Tibial nerve (tissue), 4 donors: ENCODE results near the gene OR6B2. TPM values are rescaled to one million over a fixed set of nuclear protein-coding genes. Genes with fewer than 3 reads are reported as not detected.

Experiments
- DNase-seq, 2 donors: peaks; one replicate each; pipeline ENCODE4 v3.0.0-alpha.2; 2019; ENCODE audit warnings: low spot score in 2 of 2
- H3K27ac ChIP-seq, 4 donors: fragments of 200-600 bp; sonication (generic) in 3 of 4; one replicate each; pipeline ENCODE4 v1.5.1; 2017 to 2019; ENCODE audit warnings: mild to moderate bottlenecking in 1 of 4
- H3K27me3 ChIP-seq, 2 donors: fragments of 200-600 bp; sonication (generic) in 1 of 2; one replicate each; pipeline versions ENCODE4 v1.5.1 to v1.6.0; 2017 to 2019
- H3K36me3 ChIP-seq, 3 donors: fragments of 200-600 bp; sonication (generic); one replicate each; pipeline ENCODE4 v1.5.1; 2018 to 2019
- H3K4me1 ChIP-seq, 4 donors: fragments of 200-600 bp; sonication (generic) in 3 of 4; one replicate each; pipeline ENCODE4 v1.5.1; 2017 to 2019
- H3K4me3 ChIP-seq, 4 donors: fragments of 200-600 bp; sonication (generic) in 3 of 4; one replicate each; pipeline ENCODE4 v1.5.1; 2017 to 2019; ENCODE audit warnings: mild to moderate bottlenecking in 1 of 4, moderate library complexity in 1 of 4
- H3K9me3 ChIP-seq, 4 donors: fragments of 200-600 bp; sonication (generic) in 3 of 4; one replicate each; pipeline ENCODE4 v1.5.1; 2017 to 2019
- EP300 ChIP-seq, 2 donors: sonication (generic); formaldehyde crosslinking; IDR thresholded peaks; one replicate each; pipeline ENCODE4 v1.6.1; 2017; ENCODE audit warnings: antibody characterized with exemption in 2 of 2, mild to moderate bottlenecking in 1 of 2
- POLR2A ChIP-seq, 2 donors: fragments of 450-650 bp; IDR thresholded peaks; one replicate each; pipeline ENCODE4 v1.6.1; 2017; ENCODE audit warnings: antibody characterized with exemption in 2 of 2, mild to moderate bottlenecking in 2 of 2, moderate library complexity in 2 of 2
- WGBS, 2 donors: methylation state at CpG; one replicate each; pipeline ENCODE4 v1.1.5; 2018; 5-methylcytosine and 5-hydroxymethylcytosine counted together
- total RNA-seq, 4 donors: library from RNA; depleted of rRNA; stranded (reverse); fragments of >200 nt; gene quantifications; one replicate each; pipeline ENCODE4 v1.1.0, GENCODE V29; 2016
- TF ChIP-seq, protein P1 (sequence below), 5 experiments: fragments of 200-600 bp in 3 of 5; fragments of 450-650 bp in 2 of 5; sonication (generic) in 3 of 5; IDR thresholded peaks; one replicate each; pipeline ENCODE4 v1.5.1; 2016 to 2019; ENCODE audit warnings: antibody characterized with exemption in 5 of 5, mild to moderate bottlenecking in 3 of 5, moderate library complexity in 2 of 5

The OR6B2 gene
- 1 to 10 TPM; 2.7 to 5.7 (median 3.1) TPM for total RNA-seq

- 73 to 83% methylated on average over 6 of the region's 6 CpGs for WGBS, 2 donors
- no peaks in the 10 kb centered on the region for H3K9me3 ChIP-seq
- H3K27ac ChIP-seq = peak within 1 kb of the TSS in 1 of 4 donors; percentile 86
- H3K4me1 ChIP-seq = peaks cover 0 to 4% (median 0%) of the 10 kb centered on the region in 4 donors
- no peak within 1 kb of the TSS for H3K4me3 ChIP-seq
- H3K27me3 ChIP-seq = peaks cover 0 to 5% of the 10 kb centered on the region in 2 donors
- TF ChIP-seq, protein P1, sequence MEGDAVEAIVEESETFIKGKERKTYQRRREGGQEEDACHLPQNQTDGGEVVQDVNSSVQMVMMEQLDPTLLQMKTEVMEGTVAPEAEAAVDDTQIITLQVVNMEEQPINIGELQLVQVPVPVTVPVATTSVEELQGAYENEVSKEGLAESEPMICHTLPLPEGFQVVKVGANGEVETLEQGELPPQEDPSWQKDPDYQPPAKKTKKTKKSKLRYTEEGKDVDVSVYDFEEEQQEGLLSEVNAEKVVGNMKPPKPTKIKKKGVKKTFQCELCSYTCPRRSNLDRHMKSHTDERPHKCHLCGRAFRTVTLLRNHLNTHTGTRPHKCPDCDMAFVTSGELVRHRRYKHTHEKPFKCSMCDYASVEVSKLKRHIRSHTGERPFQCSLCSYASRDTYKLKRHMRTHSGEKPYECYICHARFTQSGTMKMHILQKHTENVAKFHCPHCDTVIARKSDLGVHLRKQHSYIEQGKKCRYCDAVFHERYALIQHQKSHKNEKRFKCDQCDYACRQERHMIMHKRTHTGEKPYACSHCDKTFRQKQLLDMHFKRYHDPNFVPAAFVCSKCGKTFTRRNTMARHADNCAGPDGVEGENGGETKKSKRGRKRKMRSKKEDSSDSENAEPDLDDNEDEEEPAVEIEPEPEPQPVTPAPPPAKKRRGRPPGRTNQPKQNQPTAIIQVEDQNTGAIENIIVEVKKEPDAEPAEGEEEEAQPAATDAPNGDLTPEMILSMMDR (IDR thresholded peaks at IDR 0.05) = no peak
- no peak for TF ChIP-seq POLR2A (IDR thresholded peaks at IDR 0.05)
- TF ChIP-seq EP300 (IDR thresholded peaks at IDR 0.05) = no peak
- no peak for DNase-seq
- H3K36me3 ChIP-seq = no peaks in the 10 kb centered on the region
Observed at GRCh38 chr2:240030379-240031094, at the start of gene OR6B2. OR6B2 (minus strand) TSS chr2:240030429; CDS start chr2:240030429, 0 bp downstream.

DNA sequence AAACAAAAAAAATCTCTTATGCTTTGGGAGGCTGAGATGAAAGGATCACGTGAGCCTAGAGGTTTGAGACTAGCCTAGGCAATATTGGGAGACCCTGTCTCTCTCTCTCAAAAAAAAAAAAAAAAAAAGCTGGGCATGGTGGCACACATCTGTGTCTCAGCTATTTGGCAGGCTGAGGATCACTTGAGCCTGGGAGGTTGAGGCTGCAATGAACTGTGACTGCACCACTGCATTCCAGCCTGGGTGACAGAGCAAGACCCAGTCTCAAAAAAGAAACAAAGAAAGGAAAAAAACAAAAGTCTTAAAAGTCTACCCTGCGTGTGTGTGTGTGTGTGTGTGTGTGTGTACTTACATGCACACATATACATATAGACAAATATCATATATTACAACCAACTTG lies 48.4 kb upstream of the OR6B2 start:
- DNase-seq = no peak
- Histone ChIP-seq H3K27ac (no peak overlapping the region), H3K4me1 (no peaks in the 10 kb centered on the region), H3K27me3 (no peaks in the 10 kb centered on the region), H3K36me3 (no peaks in the 10 kb centered on the region), H3K4me3 (no peak overlapping the region), H3K9me3 (peaks cover 0 to 31% (median 10%) of the 10 kb centered on the region in 4 donors)
- WGBS, 2 donors = 28 to 50% methylated on average over 2 of the region's 2 CpGs
- TF ChIP-seq, protein P1 (IDR thresholded peaks at IDR 0.05) = no peak
- TF ChIP-seq EP300 (IDR thresholded peaks at IDR 0.05) (no peak), POLR2A (IDR thresholded peaks at IDR 0.05) (no peak)

GRCh38 chr2:240077442-240077841 lies 47.2 kb upstream of the OR6B2 start:
- TF ChIP-seq, protein P1 (IDR thresholded peaks at IDR 0.05) = no peak
- TF ChIP-seq POLR2A (IDR thresholded peaks at IDR 0.05) = no peak
- no peak for TF ChIP-seq EP300 (IDR thresholded peaks at IDR 0.05)
- H3K4me3 ChIP-seq = no peak overlapping the region
- H3K27me3 ChIP-seq = no peaks in the 10 kb centered on the region
- H3K36me3 ChIP-seq = no peaks in the 10 kb centered on the region
- no peak overlapping the region for H3K27ac ChIP-seq
- no peak for DNase-seq
- peaks cover 0 to 31% (median 10%) of the 10 kb centered on the region in 4 donors for H3K9me3 ChIP-seq
- H3K4me1 ChIP-seq = no peaks in the 10 kb centered on the region

- DNase-seq = no peak
Observed at GRCh38 chr2:240074545-240074944, 44.3 kb upstream of the OR6B2 start.

GRCh38 chr2:240070907-240071306 lies 40.7 kb upstream of the OR6B2 start:
- no peak overlapping the region for H3K4me3 ChIP-seq
- TF ChIP-seq POLR2A (IDR thresholded peaks at IDR 0.05) = no peak
- TF ChIP-seq EP300 (IDR thresholded peaks at IDR 0.05) = no peak
- TF ChIP-seq, protein P1 (IDR thresholded peaks at IDR 0.05) = no peak
- WGBS, 2 donors = 90 to 93% methylated on average over 3 of the region's 3 CpGs

More at GRCh38 chr2:240074545-240074944, 44.3 kb upstream of the OR6B2 start:
- no peaks in the 10 kb centered on the region for H3K36me3 ChIP-seq
- no peak overlapping the region for H3K4me3 ChIP-seq
- H3K4me1 ChIP-seq = no peaks in the 10 kb centered on the region
- peaks cover 0 to 31% (median 10%) of the 10 kb centered on the region in 4 donors for H3K9me3 ChIP-seq
- H3K27ac ChIP-seq = no peak overlapping the region
- H3K27me3 ChIP-seq = no peaks in the 10 kb centered on the region
- TF ChIP-seq, protein P1 (IDR thresholded peaks at IDR 0.05) = no peak
- TF ChIP-seq POLR2A (IDR thresholded peaks at IDR 0.05) = no peak
- no peak for TF ChIP-seq EP300 (IDR thresholded peaks at IDR 0.05)
- WGBS, 2 donors = 67 to 80% methylated on average over 5 of the region's 5 CpGs

More at GRCh38 chr2:240070907-240071306, 40.7 kb upstream of the OR6B2 start:
- H3K9me3 ChIP-seq = peaks cover 0 to 7% (median 0%) of the 10 kb centered on the region in 4 donors
- no peaks in the 10 kb centered on the region for H3K36me3 ChIP-seq
- no peak overlapping the region for H3K27ac ChIP-seq
- H3K27me3 ChIP-seq = no peaks in the 10 kb centered on the region
- H3K4me1 ChIP-seq = no peaks in the 10 kb centered on the region
- DNase-seq = no peak
